HG03565 (cell line): Measurements from ENCODE around the gene SMAD9.
A peak's percentile ranks its signal among the peaks of the same experiment; 100 is the strongest.
"Not testable (repeated sequence)": the region's sequence is repeated elsewhere in the genome, so short reads cannot be mapped to it uniquely, and the experiment has no call there.

Source experiments
- ATAC-seq: cut with Tn5 transposase; IDR thresholded peaks from one replicate; pipeline ENCODE4 v1.9.1; 2021; ENCODE audit warnings: mild to moderate bottlenecking, moderate library complexity; ENCODE audit not compliant: unreplicated experiment

The SMAD9 gene

DNA sequence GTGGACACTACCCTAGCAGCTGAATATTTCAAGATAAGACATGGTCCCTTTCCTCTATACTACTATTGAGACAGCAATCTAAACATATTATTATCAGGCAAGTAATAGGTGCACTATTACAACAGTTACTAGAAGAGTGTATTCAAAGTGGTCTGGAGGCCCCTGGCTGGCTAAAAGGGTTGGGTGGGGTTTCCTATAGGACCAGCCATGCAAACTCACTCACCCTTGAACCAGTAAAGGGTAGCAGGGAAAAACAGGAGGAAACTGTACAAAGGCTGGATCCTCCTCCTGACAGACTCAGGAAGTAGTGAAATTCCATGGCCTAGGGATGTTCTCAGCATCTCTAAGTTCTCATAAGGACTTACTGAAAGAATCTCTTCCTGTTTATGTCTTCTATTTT, 7.7 kb downstream of the SMAD9 start:
- no peak for ATAC-seq

DNA sequence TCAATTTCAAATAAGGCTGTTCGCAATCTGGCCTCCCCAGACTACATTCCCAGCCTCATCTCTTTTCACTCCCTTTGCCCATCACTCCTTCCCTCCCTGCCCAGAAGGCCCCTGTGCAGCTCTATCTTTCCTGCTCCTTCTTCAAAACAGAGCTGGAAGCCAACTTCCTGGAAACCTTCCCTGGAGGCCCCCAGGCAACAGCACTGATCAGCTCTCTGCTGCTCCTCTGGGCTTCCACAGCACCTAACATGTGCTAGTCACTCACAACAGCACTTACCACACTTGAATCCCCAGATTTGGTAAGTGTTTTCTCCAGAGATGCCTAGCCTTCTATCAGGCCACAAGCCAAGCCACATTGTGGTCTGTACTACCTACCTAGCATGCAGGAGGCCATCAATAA, 9.5 kb downstream of the SMAD9 start:
- no peak for ATAC-seq

DNA sequence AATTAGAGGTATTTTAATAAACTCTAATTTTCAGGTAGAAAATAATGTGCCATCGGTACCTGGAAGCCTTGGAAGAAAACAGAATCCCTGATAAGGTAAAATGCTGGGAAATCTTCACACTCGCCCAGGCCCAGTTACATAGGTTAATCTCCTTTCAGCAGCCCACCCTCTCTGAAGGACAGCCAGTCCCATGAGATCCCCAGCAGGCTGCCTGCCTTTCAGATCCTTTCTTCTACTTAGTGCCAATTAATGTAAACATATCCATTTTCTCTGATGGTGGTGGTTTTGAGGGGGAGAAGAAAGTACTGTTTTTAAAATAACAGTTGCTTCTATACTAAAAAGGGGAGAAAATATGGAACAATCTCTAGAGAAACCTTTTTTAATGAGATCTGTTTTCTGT, 12.2 kb downstream of the SMAD9 start:
- no peak for ATAC-seq

DNA sequence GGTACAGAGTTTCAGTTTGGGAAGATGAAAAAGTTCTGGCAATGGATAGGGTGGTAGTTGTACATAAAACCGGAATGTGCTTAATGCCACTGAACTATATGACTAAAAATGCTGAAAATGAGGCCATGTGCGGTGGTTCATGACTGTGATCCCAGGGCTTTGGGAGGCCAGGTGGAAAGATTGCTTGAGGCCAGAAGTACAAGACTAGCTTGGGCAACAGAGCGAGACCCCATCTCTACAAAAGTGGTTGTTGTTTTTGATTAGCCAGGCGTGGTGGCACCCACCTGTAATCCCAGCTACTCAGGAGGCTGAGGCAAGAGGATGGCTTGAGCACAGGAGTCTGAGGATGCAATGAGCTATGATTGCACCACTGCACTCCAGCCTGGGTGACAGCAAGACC, 12.8 kb downstream of the SMAD9 start:
- ATAC-seq, result no peak

DNA sequence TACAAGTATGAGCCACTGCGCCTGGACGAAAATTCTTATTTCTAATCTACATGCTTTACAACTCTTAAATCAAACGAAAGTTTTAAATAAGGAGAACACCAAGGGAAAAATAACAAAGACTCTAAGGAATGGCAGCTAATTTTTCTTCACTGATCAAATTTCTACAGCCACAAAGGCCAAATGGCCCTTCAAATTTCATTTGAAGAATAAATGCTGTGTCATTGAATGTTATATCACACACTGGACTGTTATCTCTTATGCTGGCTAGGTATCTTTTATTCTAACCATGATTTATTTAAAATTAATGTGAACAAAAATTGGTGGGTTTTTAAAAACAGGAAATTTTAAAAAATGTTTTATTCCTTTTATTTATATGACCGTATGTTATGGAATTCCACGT, 14.1 kb downstream of the SMAD9 start:
- no peak for ATAC-seq

DNA sequence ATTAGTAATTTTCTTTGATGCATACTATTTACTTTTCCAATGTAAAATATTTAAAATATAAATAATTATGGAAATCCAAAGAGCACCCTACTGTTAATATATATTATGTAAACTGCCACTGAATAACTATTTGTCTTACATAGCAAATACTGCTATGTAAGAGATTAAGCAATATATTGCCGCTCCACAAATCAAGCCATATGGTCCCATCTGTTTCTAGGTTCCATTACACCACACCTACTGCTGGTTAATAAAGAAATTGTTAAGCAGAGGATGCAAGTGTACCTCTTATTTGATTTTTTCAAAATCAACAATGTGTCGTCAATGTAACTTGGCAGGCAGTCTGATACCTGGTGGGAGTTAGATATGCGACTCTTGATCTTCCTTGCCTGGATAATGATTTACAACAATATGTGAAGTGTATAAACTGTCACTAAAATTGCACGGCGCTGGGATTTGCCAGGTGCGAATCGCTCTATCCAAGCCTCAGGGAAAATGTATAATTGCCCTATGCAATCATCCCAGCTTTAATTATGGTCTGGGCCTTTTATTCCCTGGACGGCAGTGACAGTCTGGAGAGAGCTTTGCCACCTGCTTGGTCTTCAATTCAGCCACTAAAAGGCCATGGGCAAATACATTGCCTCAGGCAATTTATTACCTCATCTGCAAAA, 16.0 kb downstream of the SMAD9 start:
- ATAC-seq, result no peak

DNA sequence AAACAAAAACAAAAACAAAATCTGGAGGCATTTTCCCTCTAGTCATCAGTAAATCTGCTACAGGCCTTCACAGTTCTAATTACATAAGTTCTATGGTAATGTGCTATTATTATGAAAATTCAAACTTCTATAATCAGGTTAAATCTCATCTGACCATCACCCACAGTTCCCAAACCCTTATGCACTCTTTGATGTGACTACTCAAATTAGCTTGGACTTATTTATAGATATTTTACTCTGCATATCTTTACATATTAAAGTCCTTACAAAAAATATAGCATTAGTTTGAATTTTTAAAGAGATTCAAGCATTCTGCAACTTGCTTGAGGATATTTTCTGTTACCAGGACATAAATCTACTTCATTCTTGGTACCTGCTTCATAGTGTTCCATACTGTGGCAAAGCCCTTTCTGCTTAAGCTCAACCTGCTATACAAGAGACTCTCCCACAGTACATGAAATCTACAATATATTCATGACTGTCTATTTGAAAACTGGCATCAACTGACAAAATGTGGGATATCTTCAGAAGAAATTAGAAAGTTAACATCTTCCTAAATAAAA, 22.9 kb downstream of the SMAD9 start:
- ATAC-seq, result no peak

DNA sequence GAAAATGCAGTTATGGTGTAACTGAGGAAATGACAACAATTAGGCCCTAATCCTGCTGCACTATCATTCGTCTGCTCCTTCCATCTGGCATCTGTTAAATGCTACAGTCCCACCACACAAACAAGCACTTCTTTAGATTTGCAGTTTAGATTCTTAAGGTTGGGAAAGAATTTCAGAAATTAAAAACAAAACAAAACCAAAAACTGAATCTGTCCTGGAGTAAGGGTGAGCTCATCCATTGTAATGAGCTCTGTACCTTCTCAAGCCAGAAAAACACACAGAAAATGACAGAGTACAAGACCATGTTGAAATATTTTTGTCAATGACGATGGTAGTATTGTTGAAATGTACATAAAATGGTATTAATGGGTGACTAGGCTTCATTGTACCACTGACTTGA, 28.3 kb downstream of the SMAD9 start:
- no peak for ATAC-seq

DNA sequence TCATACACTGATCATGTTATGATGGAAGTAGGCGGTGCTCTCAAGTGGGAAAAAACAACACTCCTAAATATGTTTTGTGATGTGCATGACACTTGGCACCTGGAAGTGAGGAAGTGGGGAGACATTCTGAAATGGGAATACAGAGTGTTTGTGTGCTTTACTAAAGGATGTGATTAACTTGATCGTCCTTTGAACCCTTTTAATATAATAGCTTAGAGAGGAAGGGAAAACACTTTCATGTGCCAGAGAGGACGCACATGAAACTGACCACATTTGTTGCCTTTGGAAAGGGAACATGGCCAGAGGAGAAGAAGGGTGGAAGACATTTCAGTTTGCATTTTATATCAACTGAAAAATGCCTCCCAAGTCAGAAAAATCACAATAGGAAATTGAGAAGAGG, 31.4 kb downstream of the SMAD9 start:
- ATAC-seq, result no peak

DNA sequence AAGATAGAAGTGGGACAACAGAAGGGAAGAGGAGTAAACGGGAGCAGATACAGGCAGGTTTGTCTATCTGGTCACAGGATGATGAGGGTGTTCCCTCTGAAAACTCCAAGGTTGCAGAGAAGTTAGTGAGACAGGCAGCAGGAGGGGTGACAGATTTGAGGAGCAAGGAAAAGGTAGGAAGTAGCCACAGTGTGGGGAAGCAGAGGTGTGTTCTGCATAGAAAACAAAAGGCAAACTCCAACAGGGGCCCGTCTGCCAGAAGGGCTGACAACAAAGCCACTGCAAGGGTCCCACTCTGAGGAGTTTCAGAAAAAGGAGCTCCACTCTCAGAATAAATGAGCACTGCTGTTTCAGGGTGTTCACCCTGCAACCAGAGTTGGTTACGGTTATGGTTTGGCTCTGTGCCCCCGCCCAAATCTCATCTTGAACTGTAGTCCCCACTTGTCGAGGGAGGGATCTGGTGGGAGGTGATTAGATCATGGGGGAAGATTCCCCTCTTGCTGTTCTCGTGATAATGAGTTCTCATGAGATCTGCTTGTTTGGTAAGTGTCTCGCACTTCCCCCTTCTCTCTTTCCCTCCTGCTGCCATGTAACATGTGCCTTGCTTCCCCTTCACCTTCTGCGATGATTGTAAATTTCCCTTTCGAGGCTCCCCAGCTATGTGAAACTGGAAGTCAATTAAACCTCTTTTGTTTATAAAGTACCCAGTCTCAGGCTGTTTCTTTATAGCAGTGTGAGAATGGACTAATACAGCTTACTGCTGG, 32.1 kb downstream of the SMAD9 start:
- peak; percentile 41 for ATAC-seq

DNA sequence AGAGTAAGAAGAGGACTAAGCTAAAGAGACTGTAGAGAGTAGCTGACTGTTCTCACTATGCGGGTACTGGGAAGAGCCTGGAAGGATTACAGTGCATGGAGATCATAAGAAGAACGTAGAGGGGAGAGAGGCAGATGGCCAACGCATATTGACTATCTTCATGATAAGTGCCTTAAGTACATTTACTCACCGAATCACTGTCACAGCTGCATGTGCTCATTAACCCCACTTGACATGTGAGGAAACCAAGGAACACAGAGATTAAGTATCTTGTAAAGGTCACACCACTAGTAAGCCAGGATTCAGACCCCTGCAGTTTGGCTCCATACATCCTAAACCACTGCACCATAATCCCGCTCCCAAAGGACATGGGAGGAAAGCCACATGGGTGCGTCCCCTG, 34.1 kb downstream of the SMAD9 start:
- no peak for ATAC-seq

DNA sequence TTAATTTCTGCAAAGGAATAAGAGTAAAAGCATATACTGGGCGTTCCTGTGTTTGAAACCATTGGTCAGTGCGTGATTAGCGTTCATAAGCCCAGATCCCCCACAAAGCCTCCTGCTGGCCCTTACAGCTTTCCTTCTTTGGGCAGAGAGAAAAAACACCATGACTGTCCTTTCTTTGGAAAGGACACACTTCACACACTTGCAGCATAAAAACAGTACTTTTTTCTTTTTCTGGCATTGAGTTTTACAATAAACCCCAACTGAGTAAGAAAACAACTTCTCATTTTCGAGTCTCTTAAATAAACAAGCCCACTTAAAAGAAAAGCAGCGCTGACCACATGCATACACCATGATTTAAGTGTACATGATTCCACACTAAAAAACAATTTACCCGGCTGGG, 35.8 kb downstream of the SMAD9 start:
- no peak for ATAC-seq

DNA sequence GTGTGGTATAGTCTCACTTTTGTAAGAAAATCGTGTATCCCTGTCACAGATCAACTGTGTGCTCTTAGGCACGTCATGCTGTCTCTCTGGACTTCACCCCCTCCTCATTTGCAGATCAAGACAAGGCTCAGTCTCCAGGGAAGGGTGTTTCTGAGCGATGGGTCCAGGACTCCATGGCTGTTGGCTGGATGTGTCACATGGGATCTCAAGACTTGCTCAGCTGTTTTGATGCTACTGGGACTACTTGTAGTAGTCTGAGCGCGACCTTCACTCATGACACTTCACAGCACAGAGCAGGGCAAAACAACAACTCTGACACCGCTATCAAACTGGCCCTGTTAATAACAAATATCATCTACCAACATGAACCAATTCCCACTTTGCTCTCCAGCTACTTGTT, 36.2 kb downstream of the SMAD9 start:
- no peak for ATAC-seq

DNA sequence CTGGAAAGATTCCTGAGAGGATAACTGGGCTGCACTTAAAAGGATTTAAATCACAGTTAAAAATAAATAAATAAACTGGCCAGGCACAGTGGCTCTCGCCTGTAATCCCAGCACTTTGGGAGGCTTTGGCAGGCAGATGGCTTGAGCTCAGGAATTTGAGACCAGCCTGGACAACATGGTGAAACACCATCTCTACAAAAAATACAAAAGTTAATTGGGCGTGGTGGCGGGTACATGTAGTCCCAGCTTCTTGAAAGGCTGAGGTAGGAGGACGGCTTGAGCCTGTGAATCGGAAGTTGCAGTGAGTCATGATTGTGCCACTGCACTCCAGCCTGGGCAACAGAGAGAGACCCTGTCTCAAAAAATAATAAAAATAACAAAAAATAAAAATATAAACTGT, 36.6 kb downstream of the SMAD9 start:
- ATAC-seq, result not testable (repeated sequence)

DNA sequence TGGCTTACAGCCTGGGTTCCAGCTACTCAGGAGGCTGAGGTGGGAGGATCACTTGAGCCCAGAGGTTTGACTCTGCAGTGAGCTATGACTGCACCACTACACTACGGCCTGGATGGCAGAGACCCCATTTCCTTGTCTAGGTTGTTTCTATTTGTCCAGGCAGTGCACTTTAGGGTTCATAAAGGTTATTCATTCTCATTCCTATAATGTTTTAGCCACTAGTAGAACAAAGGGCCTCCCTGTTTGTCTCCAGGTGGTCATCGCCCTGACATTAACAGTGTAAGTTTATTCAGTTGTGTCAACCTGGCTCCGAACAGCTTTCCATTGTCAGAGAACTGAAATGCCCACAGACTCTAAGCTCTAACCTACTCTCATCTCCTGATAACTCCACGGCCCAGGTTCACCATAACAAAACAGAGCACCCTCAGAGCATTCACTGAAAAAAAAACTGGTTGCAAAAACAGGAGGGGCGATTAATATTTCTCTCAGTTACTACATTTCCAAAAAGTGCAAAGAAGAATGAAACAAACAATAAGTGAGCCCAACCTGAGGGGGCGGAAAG, 37.1 kb downstream of the SMAD9 start:
- ATAC-seq, result no peak

DNA sequence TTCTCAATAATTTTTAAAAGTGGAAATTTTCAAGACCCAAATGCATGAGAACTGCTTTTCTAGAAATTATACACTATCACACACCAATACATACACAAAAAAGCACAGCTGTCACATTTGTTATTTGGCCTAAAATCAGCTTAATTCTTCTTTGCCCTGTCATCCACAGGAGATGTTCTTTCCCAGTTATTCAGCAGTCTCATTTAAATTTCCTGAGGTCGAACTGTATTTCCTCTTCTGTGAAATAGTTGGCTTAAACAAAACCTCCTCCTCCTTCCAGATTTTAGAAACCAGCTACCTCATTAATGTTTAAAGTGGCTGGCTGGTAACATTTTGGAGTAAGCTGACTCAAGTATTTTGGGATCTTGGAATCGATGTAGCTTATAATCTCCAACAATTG, 39.1 kb downstream of the SMAD9 start:
- ATAC-seq, result no peak

DNA sequence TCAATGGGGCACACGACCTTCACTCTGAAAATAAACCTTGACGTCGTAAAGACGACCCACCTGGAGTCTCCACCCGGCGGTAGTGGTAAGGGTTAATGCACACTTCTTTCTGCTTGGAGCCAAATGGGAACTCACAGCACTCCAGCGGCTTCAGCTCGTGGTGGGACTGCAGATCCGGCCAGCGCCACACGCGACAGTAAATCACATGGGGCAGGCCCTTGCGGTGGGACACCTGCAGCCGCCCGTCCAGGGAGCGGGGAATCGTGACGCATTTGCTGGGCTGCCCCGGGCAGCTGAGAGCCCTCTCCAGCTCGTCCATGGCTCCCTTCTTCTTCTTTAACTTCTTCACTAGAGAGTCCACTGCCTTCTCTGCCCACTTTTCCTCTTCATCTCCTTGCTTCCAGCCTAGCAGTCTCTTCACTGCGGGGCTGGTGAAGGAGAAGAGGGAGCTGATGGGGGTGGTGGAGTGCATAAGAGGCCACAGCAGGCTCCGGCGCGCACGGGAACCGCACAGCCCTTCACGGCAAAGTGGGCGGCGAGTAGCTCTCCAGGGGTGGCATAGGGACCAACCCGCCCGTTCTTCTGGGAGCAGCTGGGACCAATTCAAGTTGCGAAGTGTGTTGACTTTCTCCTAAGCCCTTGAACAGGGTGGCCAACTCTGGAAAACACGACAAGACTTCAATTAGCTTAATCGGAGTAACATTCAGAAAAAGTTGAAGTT, 40.7 kb downstream of the SMAD9 start:
- no peak for ATAC-seq

DNA sequence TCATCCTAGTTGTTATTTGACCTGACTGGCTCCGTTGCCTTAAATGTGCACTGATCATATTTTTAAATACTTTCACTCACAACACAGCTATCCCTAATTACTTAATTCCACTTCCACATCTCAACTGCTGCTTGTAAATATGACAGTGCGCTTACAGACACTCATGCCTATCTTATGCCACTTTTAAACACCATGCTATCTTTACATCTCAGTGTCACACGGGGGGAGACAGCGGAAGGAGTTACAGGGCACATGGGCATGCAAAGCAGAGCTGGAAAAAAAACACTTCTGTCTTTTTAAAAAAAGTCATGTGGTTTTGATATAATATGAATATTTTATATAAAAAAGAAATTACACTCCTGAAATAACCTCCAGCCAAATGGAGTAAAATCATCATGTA, 44.1 kb downstream of the SMAD9 start:
- ATAC-seq, result no peak

DNA sequence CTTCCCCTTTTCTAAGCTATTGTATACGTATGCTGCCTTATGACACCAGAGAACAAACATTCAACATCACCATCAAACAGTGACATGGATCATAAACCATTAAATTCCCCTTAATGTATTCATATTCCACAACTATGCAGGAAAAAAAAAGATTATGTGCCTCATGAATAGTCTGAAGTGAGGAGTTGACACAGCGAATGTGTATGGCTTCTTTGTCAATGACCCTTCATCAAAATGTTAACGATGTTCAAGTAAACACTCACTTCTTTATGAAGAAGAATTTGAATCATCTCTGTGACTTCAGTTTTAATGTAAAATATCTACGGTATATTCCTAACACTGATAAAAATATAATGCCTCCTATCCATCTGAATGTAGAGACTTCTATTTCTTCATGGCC, 44.6 kb downstream of the SMAD9 start:
- ATAC-seq, result no peak

DNA sequence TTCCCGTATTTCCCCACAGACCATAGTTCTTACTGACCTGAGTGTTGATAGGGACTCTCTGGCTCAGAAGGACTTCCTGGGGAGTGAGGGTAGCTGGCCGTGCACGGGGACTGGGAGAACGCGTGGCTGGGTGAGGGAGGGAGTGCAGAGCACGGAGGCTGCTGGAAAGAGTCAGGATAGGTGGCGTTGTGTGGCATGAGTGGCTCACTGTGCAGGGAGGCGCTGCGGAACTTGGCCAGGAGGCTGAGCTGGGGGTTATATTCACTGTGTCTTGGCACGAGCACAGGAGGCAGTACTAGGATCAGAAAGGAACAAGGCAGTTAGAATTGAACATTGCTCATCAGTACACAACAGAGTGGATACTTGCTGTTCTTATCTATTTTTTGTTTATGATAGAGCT, 47.4 kb downstream of the SMAD9 start:
- ATAC-seq, result no peak

DNA sequence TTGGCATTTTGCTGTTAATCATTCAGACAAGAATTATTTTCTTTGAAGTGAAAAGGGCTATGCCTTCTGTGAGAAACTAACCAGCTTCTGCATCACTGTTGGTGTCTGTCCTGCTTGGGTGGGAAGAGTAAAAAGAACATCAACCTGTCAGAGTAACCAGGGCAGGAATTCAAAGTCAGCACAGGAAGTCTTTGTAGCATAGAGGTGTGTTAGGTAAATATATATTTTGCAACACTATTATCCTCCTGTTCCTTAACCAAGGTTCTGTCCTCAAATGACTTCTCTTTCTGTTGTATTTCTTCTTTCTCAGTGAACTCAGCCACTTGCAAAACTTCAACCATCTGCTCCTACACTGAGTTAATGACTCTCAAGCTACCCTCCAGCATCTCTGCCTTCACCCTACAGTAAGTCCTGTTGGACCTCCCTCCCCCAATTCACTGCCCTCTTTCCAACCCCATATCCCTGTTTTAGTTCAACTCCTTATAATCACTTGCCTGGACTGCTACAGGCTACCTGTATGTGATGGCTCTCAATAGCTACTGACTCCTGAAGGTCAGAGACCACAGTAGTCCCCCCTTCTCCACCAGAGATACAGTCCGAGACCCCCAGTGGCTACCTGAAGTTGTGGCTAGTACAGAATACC, 49.9 kb downstream of the SMAD9 start:
- no peak for ATAC-seq
